ENCODE measurements around the gene ALKBH7.

The ALKBH7 gene

GRCh38 chr19:6387372-6387771 is 14.8 kb downstream of the ALKBH7 start:
- no peaks in the 10 kb centered on the region for H3K27me3 ChIP-seq (replicated peaks; ENCODE audit: control insufficient read depth, insufficient read depth, low read length)
- no peak for DNase-seq (ENCODE audit: extremely low read depth, insufficient read length)
- H3K36me3 ChIP-seq (ENCODE audit: control insufficient read depth, insufficient read depth, low read length), result peaks cover 39% of the 10 kb centered on the region
- no peak for TF ChIP-seq CTCF (IDR thresholded peaks at IDR 0.05; ENCODE audit: insufficient read depth, low read length, poor library complexity, severe bottlenecking)
- H3K4me3 ChIP-seq (replicated peaks; ENCODE audit: low read depth, low read length), result no peak overlapping the region

GRCh38 chr19:6392221-6393073 is 19.9 kb downstream of the ALKBH7 start:
- DNase-seq (ENCODE audit: extremely low read depth, insufficient read length), result no peak
- Histone ChIP-seq H3K4me3 (replicated peaks; ENCODE audit: low read depth, low read length) (peak overlapping the region; percentile 87), H3K27me3 (replicated peaks; ENCODE audit: control insufficient read depth, insufficient read depth, low read length) (no peaks in the 10 kb centered on the region), H3K36me3 (ENCODE audit: control insufficient read depth, insufficient read depth, low read length) (peaks cover 17% of the 10 kb centered on the region)
- no peak for TF ChIP-seq CTCF (IDR thresholded peaks at IDR 0.05; ENCODE audit: insufficient read depth, low read length, poor library complexity, severe bottlenecking)

GRCh38 chr19:6393074-6393982 is 20.7 kb downstream of the ALKBH7 start, which contains the start of gene GTF2F1:
Gene GTF2F1, minus strand, starts transcription at chr19:6393164. Its CDS starts 169 bp downstream, at chr19:6392995.
- H3K36me3 ChIP-seq (ENCODE audit: control insufficient read depth, insufficient read depth, low read length), result peaks cover 11% of the 10 kb centered on the region
- H3K27me3 ChIP-seq (replicated peaks; ENCODE audit: control insufficient read depth, insufficient read depth, low read length), result no peaks in the 10 kb centered on the region
- DNase-seq (ENCODE audit: extremely low read depth, insufficient read length), result peak; percentile 92
- peak within 1 kb of the TSS; percentile 87 for H3K4me3 ChIP-seq (replicated peaks; ENCODE audit: low read depth, low read length)
- peak; percentile 24 for TF ChIP-seq CTCF (IDR thresholded peaks at IDR 0.05; ENCODE audit: insufficient read depth, low read length, poor library complexity, severe bottlenecking)

GRCh38 chr19:6393983-6394412 is 21.4 kb downstream of the ALKBH7 start:
- Histone ChIP-seq H3K36me3 (ENCODE audit: control insufficient read depth, insufficient read depth, low read length) (peaks cover 6% of the 10 kb centered on the region), H3K27me3 (replicated peaks; ENCODE audit: control insufficient read depth, insufficient read depth, low read length) (no peaks in the 10 kb centered on the region), H3K4me3 (replicated peaks; ENCODE audit: low read depth, low read length) (peak overlapping the region; percentile 87)
- no peak for DNase-seq (ENCODE audit: extremely low read depth, insufficient read length)
- TF ChIP-seq CTCF (IDR thresholded peaks at IDR 0.05; ENCODE audit: insufficient read depth, low read length, poor library complexity, severe bottlenecking), result no peak

- no peak for TF ChIP-seq CTCF (IDR thresholded peaks at IDR 0.05; ENCODE audit: insufficient read depth, low read length, poor library complexity, severe bottlenecking)
- H3K36me3 ChIP-seq (ENCODE audit: control insufficient read depth, insufficient read depth, low read length), result peaks cover 2% of the 10 kb centered on the region; the same call in 1 of the 2 replicates
- H3K4me3 ChIP-seq (replicated peaks; ENCODE audit: low read depth, low read length), result no peak overlapping the region
- DNase-seq (ENCODE audit: extremely low read depth, insufficient read length), result no peak
- H3K27me3 ChIP-seq (replicated peaks; ENCODE audit: control insufficient read depth, insufficient read depth, low read length), result no peaks in the 10 kb centered on the region
Observed at GRCh38 chr19:6394831-6395230, 22.2 kb downstream of the ALKBH7 start.

Data from GM06990 (cell line).